Lung (tissue), 12 donors: ENCODE results near the gene ADAM12. TPM values are rescaled to one million over a fixed set of nuclear protein-coding genes. Genes with fewer than 3 reads are reported as not detected.

Source experiments
- ATAC-seq: fragments of 200-7000 bp; cut with Tn5 transposase; one replicate; pipeline ENCODE4 v1.9.1; 2020; ENCODE audit warnings: moderate number of reproducible peaks; ENCODE audit not compliant: insufficient read depth, low FRiP score
- DNase-seq, 3 donors: peaks; one replicate each; pipeline ENCODE4 v3.0.0-alpha.2; 2013 to 2017
- H3K27ac ChIP-seq, 2 donors: one replicate each; pipeline ENCODE4 v1.5.1; 2013; ENCODE audit warnings: mild to moderate bottlenecking in 2 of 2, moderate library complexity in 2 of 2, control low read depth in 1 of 2, inconsistent platforms in 1 of 2, low read depth in 1 of 2, low read length in 1 of 2
- H3K27me3 ChIP-seq, 3 donors: one replicate each; pipeline ENCODE4 v1.5.1; 2013; ENCODE audit warnings: low read length in 2 of 3; ENCODE audit not compliant: control insufficient read depth in 3 of 3, insufficient read depth in 3 of 3
- H3K36me3 ChIP-seq, 4 donors: one replicate each; pipeline ENCODE4 v1.5.1; 2013; ENCODE audit warnings: low read length in 4 of 4, mild to moderate bottlenecking in 1 of 4, moderate library complexity in 1 of 4; ENCODE audit not compliant: control insufficient read depth in 4 of 4, insufficient read depth in 4 of 4
- H3K4me1 ChIP-seq, 5 donors: one replicate each; pipeline ENCODE4 v1.5.1; 2013; ENCODE audit warnings: low read length in 5 of 5, mild to moderate bottlenecking in 2 of 5, moderate library complexity in 1 of 5; ENCODE audit not compliant: control insufficient read depth in 5 of 5, insufficient read depth in 5 of 5
- H3K4me3 ChIP-seq: one replicate; pipeline ENCODE4 v1.5.1; 2013; ENCODE audit warnings: mild to moderate bottlenecking, control low read depth, moderate library complexity
- H3K9ac ChIP-seq, 2 donors: one replicate each; pipeline ENCODE4 v1.5.1; 2013; ENCODE audit warnings: low read length in 2 of 2, control low read depth in 1 of 2; ENCODE audit not compliant: insufficient read depth in 1 of 2
- H3K9me3 ChIP-seq, 4 donors: one replicate each; pipeline ENCODE4 v1.5.1; 2013; ENCODE audit warnings: low read length in 3 of 4, mild to moderate bottlenecking in 1 of 4, moderate library complexity in 1 of 4; ENCODE audit not compliant: control insufficient read depth in 4 of 4, insufficient read depth in 3 of 4
- CTCF ChIP-seq: IDR thresholded peaks from 2 replicates; pipeline ENCODE4 v1.5.1; 2012; ENCODE audit warnings: mild to moderate bottlenecking; ENCODE audit errors: control extremely low read depth, extremely low read depth
- WGBS, 2 donors: extraction: QIAGEN DNeasy Blood & Tissue Kit; methylation state at CpG; one replicate each; pipeline ENCODE4 v1.1.7; 2013; 5-methylcytosine and 5-hydroxymethylcytosine counted together
- polyA plus RNA-seq, 2 donors: library from polyadenylated mRNA; stranded (reverse); fragments of 200-250 nt; gene quantifications; one replicate each; pipeline ENCODE4 v1.2.1, GENCODE V29; 2013
- total RNA-seq, 2 donors: library from RNA; depleted of rRNA in 1 of 2; stranded (reverse); fragments of >200 nt in 1 of 2; gene quantifications; one replicate each; pipeline ENCODE4 v1.2.1, GENCODE V29; 2014 to 2021
- donor health status: control.
- donor health status: control.
- donor health status: Bipolar disorder and iron deficiency.
- donor health status: healthy.
- donor health status: DM: yes; HTN: yes; CAD: no.

The ADAM12 gene
- total and polyA plus RNA-seq, 4 donors, result 0.16 to 5.8 (median 0.85) TPM

GRCh38 chr10:126235979-126236851, 152.1 kb downstream of the ADAM12 start:
- 92 to 93% methylated on average over 12 of the region's 12 CpGs for WGBS, 2 donors
- ATAC-seq (no peak), DNase-seq (no peak)
- TF ChIP-seq CTCF, result no peak
- no peak overlapping the region for H3K27ac ChIP-seq
- no peaks in the 10 kb centered on the region for H3K27me3 ChIP-seq
- no peak overlapping the region for H3K4me3 ChIP-seq
- H3K36me3 ChIP-seq, result no peaks in the 10 kb centered on the region
- H3K9me3 ChIP-seq, result peaks cover 0 to 2% (median 0%) of the 10 kb centered on the region in 4 donors
- H3K4me1 ChIP-seq, result peaks cover 0 to 10% (median 0%) of the 10 kb centered on the region in 5 donors
- no peak overlapping the region for H3K9ac ChIP-seq

- WGBS, 2 donors, result 91 to 93% methylated on average over 25 of the region's 25 CpGs
- no peak for TF ChIP-seq CTCF
- Histone ChIP-seq H3K4me3 (no peak overlapping the region), H3K9ac (no peak overlapping the region), H3K36me3 (no peaks in the 10 kb centered on the region), H3K27ac (no peak overlapping the region), H3K4me1 (peaks cover 0 to 9% (median 0%) of the 10 kb centered on the region in 5 donors), H3K9me3 (peaks cover 0 to 2% (median 0%) of the 10 kb centered on the region in 4 donors), H3K27me3 (no peaks in the 10 kb centered on the region)
- no peak for DNase-seq
- ATAC-seq, result no peak
Observed at GRCh38 chr10:126235091-126235978, 152.9 kb downstream of the ADAM12 start.

GRCh38 chr10:126234630-126235029, 153.6 kb downstream of the ADAM12 start:
- Histone ChIP-seq H3K36me3 (no peaks in the 10 kb centered on the region), H3K27me3 (no peaks in the 10 kb centered on the region), H3K27ac (no peak overlapping the region), H3K4me3 (no peak overlapping the region), H3K4me1 (peaks cover 0 to 9% (median 0%) of the 10 kb centered on the region in 5 donors), H3K9me3 (peaks cover 0 to 2% (median 0%) of the 10 kb centered on the region in 4 donors), H3K9ac (peak overlapping the region in 1 of 2 donors; percentile 54)
- WGBS, 2 donors, result 86 to 87% methylated on average over 5 of the region's 5 CpGs
- TF ChIP-seq CTCF, result no peak
- no peak for ATAC-seq
- no peak for DNase-seq
